ENCODE results near the gene SPESP1.
"Not testable (repeated sequence)": the region's sequence is repeated elsewhere in the genome, so short reads cannot be mapped to it uniquely, and the experiment has no call there.

Gene SPESP1

DNA sequence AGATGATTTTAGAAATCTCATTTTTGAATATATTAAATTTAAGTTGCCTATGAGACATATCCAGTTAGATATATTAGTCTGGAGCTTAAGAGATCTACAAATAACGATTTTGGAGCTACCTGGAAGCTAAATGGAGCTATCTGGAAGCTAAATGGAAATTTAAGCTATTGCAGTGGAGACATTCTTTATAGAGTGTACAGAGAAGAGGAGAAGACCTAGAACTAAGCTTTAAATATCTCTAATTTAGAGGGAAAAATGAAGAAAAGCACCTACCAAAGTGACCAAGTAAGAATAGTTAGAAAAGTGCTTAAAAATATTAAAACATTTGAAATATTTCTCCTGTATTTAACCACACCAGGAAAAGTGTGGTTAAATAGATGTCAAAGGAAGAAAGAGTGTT, 28.3 kb downstream of the SPESP1 start:
- H3K27ac ChIP-seq: no peak overlapping the region
- TF ChIP-seq CTCF (IDR thresholded peaks at IDR 0.05): no peak
- no peak for TF ChIP-seq ZFX (IDR thresholded peaks at IDR 0.05; ENCODE audit: borderline replicate concordance)

GRCh38 chr15:68962465-68962864, 32.1 kb downstream of the SPESP1 start:
- no peak for TF ChIP-seq ZFX (IDR thresholded peaks at IDR 0.05; ENCODE audit: borderline replicate concordance)
- no peak for TF ChIP-seq CTCF (IDR thresholded peaks at IDR 0.05)
- no peak overlapping the region for H3K27ac ChIP-seq

GRCh38 chr15:68963719-68964118, 33.4 kb downstream of the SPESP1 start:
- H3K27ac ChIP-seq: not testable (repeated sequence)

GRCh38 chr15:68966996-68967395, 36.7 kb downstream of the SPESP1 start:
- H3K27ac ChIP-seq: no peak overlapping the region
- TF ChIP-seq ZFX (IDR thresholded peaks at IDR 0.05; ENCODE audit: borderline replicate concordance): no peak
- no peak for TF ChIP-seq CTCF (IDR thresholded peaks at IDR 0.05)

GRCh38 chr15:68967948-68968347, 37.6 kb downstream of the SPESP1 start:
- no peak overlapping the region for H3K27ac ChIP-seq
- TF ChIP-seq ZFX (IDR thresholded peaks at IDR 0.05; ENCODE audit: borderline replicate concordance): no peak
- TF ChIP-seq CTCF (IDR thresholded peaks at IDR 0.05): no peak

GRCh38 chr15:68969298-68969697, 39.0 kb downstream of the SPESP1 start:
- TF ChIP-seq CTCF (IDR thresholded peaks at IDR 0.05) (no peak), ZFX (IDR thresholded peaks at IDR 0.05; ENCODE audit: borderline replicate concordance) (no peak)
- H3K27ac ChIP-seq: no peak overlapping the region

DNA sequence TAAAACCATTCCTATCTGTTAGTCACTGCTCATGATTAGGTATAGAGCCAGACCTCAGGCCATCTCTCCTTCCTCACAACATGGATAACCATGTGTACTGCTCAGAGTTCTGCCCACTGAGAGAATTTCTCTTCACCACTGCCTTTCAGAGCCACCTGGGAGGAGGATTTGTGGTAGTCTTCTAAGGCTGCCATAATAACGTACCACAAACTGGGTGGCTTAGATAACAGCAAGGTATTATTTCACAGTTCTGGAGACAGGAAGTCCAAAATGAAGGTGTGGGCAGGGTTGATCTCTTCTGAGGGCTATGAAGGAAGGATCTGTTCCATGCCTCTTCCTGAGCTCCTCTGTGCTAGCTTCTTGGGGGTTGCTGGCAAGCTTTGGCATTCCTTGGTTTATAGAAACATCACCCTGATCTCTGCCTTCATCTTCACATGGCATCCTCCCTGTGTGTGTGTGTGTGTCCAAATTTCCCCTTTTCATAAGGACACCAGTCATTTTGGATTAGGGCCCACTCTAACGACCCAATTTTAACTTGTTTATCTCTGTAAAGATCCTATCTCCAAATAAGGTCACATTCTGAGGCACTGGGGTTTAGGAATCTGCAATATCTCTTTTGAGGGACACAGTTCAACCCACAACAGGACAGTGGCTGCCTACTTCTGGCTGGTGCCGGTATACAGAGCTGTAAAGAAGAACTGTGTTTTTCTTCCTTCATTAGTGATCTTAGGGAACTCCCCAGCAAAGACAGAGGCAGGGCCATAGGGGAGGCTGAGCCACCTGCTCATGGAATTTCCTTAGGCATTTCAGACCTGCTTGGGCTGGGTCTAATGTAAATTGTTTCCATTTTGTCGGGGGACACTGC, 42.1 kb downstream of the SPESP1 start:
- H3K27ac ChIP-seq: no peak overlapping the region
- TF ChIP-seq CTCF (IDR thresholded peaks at IDR 0.05) (no peak), ZFX (IDR thresholded peaks at IDR 0.05; ENCODE audit: borderline replicate concordance) (no peak)

GRCh38 chr15:68975651-68976160, 45.4 kb downstream of the SPESP1 start:
- H3K27ac ChIP-seq: not testable (repeated sequence)

GRCh38 chr15:68977426-68977825, 47.1 kb downstream of the SPESP1 start:
- not testable (repeated sequence) for H3K27ac ChIP-seq

Measured in 22Rv1 (cell line).